Measurements from ENCODE around the gene STK25. TPM values are rescaled to one million over a fixed set of nuclear protein-coding genes. Genes with fewer than 3 reads are reported as not detected.
"Not testable (repeated sequence)": the region's sequence is repeated elsewhere in the genome, so short reads cannot be mapped to it uniquely, and the experiment has no call there.

STK25 gene
- total RNA-seq, 1 donor from 2014 or later = 218 TPM

GRCh38 chr2:241531161-241531722, 22.9 kb upstream of the STK25 start:
- Histone ChIP-seq H3K36me3 (ENCODE audit: control insufficient read depth, insufficient read depth, low read length) (no peaks in the 10 kb centered on the region), H3K4me3 (ENCODE audit: low read depth, low read length) (no peak overlapping the region), H3K27me3 (ENCODE audit: control insufficient read depth, insufficient read depth, low read length) (no peaks in the 10 kb centered on the region)
- TF ChIP-seq CTCF (IDR thresholded peaks at IDR 0.05; ENCODE audit: insufficient read depth, low read length, severe bottlenecking) = no peak
- no peak for FAIRE-seq
- DNase-seq (ENCODE audit: low read depth) = no peak

DNA sequence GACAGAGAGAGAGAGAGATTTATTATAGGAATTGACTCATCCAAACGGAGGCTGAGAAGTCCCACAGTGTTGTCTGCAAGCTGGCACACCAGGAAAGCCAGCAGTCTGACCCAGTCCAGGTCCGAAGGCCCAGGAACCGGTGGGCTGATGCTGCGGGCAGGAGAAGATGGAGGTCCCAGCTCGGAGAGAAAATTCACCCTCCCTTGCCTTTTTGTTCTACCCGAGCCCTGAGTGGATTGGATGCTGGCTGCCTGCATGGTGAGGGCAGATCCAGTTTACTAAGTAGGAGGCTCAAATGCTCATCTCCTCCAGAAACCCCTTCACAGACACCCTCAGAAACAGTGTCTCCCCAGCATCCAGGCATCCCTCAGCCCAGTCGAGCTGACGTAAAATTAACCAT, 22.2 kb upstream of the STK25 start:
- Histone ChIP-seq H3K4me3 (ENCODE audit: low read depth, low read length) (no peak overlapping the region), H3K27me3 (ENCODE audit: control insufficient read depth, insufficient read depth, low read length) (no peaks in the 10 kb centered on the region), H3K36me3 (ENCODE audit: control insufficient read depth, insufficient read depth, low read length) (no peaks in the 10 kb centered on the region)
- no peak for TF ChIP-seq CTCF (IDR thresholded peaks at IDR 0.05; ENCODE audit: insufficient read depth, low read length, severe bottlenecking)
- no peak for FAIRE-seq
- DNase-seq (ENCODE audit: low read depth) = no peak

DNA sequence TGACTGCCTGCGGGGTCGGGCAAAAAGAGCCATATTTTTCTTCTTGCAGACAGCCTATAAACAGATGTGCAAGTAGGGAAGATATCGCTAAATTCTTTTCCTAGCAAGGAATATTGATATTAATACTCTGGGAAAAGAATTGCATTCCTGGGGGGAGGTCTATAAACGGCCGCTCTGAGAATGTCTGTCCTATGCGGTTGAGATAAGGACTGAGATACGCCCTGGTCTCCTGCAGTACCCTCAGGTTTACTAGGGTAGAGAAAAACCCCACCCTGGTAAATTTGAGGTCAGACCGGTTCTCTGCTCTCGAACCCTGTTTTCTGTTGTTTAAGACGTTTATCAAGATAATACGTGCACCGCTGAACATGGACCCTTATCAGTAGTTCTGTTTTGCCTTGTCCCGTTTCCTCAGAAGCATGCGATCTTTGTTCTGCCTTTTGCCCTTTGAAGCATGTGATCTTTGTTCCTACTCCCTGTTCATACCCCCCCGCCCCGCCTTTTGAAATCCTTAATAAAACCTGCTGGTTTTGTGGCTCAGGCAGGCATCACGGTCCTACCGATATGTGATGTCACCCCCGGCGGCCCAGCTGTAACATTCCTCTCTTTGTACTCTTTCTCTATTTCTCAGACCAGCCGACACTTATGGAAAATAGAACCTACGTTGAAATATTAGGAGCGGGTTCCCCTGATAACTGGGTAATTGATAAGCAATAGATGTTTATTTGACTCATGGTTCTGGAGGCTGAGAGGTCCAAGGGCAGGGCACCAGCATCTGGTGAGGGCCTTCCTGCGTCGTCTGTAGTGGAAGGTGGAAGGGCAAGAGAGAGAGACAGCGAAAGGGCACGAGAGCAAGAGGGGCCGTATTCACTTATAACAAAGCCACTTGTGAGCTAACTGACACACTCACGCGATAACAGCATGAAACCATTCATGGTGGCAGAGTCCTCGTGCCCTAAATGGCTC, 17.7 kb upstream of the STK25 start:
- not testable (repeated sequence) for H3K27me3 ChIP-seq (ENCODE audit: control insufficient read depth, insufficient read depth, low read length); H3K4me3 ChIP-seq (ENCODE audit: low read depth, low read length); DNase-seq (ENCODE audit: low read depth); H3K36me3 ChIP-seq (ENCODE audit: control insufficient read depth, insufficient read depth, low read length); FAIRE-seq

DNA sequence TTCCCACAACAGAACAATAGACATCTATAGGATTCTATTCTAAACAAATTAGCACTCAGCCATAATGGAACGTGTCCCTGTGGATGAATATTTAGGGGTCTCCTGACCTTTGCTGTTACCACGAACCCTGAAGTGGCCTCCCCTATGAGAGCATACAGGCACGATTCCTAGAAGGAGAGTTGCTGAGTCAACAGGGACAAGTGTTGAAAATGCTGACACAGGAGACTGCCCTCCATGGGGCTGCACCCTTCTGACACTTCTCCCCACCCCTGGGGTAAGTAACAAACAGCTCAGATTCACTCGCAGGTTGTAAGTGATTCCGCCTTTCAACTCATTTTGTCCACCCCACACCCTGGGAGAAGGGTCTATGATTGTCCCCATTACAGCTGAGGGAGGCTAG, 14.1 kb upstream of the STK25 start:
- Histone ChIP-seq H3K27me3 (ENCODE audit: control insufficient read depth, insufficient read depth, low read length) (no peaks in the 10 kb centered on the region), H3K36me3 (ENCODE audit: control insufficient read depth, insufficient read depth, low read length) (no peaks in the 10 kb centered on the region), H3K4me3 (ENCODE audit: low read depth, low read length) (no peak overlapping the region)
- no peak for TF ChIP-seq CTCF (IDR thresholded peaks at IDR 0.05; ENCODE audit: insufficient read depth, low read length, severe bottlenecking)
- FAIRE-seq (no peak), DNase-seq (ENCODE audit: low read depth) (no peak)

DNA sequence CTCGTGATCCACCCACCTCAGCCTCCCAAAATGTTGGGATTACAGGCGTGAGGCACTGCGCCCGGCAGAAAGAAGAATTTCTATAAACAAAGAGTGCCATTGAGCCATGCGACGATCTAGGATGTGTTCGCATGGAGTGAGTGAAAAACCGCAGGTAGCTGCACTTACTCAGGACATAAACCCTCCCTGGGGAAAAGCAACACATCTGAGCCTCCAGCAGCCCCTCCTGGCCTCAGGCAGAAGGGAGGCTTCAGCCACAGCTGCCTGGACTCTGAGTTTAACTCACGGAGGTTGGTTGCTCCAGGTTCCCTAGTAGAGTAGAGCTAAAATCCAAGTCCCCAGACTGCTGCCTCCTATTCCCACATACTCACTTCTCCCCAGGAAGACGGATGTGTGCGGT, 11.3 kb upstream of the STK25 start:
- FAIRE-seq (no peak), DNase-seq (ENCODE audit: low read depth) (no peak)
- TF ChIP-seq CTCF (IDR thresholded peaks at IDR 0.05; ENCODE audit: insufficient read depth, low read length, severe bottlenecking) = no peak
- Histone ChIP-seq H3K27me3 (ENCODE audit: control insufficient read depth, insufficient read depth, low read length) (no peaks in the 10 kb centered on the region), H3K36me3 (ENCODE audit: control insufficient read depth, insufficient read depth, low read length) (no peaks in the 10 kb centered on the region), H3K4me3 (ENCODE audit: low read depth, low read length) (no peak overlapping the region)

GRCh38 chr2:241517297-241517696, 8.9 kb upstream of the STK25 start:
- Histone ChIP-seq H3K27me3 (ENCODE audit: control insufficient read depth, insufficient read depth, low read length) (no peaks in the 10 kb centered on the region), H3K4me3 (ENCODE audit: low read depth, low read length) (no peak overlapping the region), H3K36me3 (ENCODE audit: control insufficient read depth, insufficient read depth, low read length) (no peaks in the 10 kb centered on the region)
- no peak for DNase-seq (ENCODE audit: low read depth)
- FAIRE-seq = peak; percentile 77
- TF ChIP-seq CTCF (IDR thresholded peaks at IDR 0.05; ENCODE audit: insufficient read depth, low read length, severe bottlenecking) = no peak
